ENCODE measurements around the gene BCL2L15. TPM values are rescaled to one million over a fixed set of nuclear protein-coding genes. Genes with fewer than 3 reads are reported as not detected.

The BCL2L15 gene
- polyA plus RNA-seq, 1 experiment, result 0.02 TPM

DNA sequence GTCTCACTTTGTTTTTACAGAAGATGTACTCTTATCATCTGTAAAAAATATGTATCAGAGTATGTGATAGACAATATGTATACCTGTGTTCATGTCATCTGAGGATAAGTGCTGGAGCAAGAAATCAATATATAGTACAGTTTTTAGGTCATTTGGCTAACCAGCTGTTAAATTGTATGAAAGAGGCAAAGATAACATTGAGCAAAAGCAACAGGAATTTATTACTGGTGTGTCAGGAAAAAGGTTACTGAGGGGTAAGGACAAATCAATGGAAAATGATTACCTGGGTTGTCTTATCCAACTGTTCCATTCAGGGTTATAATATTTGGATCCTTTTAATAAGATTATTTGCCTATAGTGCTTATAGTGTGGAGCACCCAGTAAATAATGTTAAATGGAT lies 46.6 kb upstream of the BCL2L15 start:
- POLR2A ChIA-PET, result no interaction called here

DNA sequence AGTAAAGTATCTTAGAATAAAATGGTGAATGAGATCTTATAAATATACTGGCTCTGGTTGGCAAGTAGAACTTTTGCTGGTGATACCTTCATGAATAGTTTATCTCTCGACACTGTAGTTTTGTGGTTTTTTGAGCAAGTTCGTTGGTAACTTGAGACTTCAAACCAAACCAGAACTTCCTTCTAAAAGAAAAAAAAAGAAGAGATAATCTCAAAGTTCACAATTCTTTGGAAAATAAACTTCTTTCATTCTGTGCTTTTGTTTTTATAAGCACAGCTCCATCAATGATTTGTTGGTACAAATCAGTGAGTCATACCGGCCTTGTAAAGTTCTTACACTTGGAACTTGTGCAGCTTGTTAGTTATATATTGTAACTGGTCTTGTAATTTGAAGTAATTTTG lies 44.1 kb upstream of the BCL2L15 start:
- no peaks in the 10 kb centered on the region for H3K36me3 ChIP-seq (ENCODE audit: control insufficient read depth, insufficient read depth, low read length)
- no peak overlapping the region for H3K4me3 ChIP-seq (ENCODE audit: low read depth, low read length)
- TF ChIP-seq, protein P1, sequence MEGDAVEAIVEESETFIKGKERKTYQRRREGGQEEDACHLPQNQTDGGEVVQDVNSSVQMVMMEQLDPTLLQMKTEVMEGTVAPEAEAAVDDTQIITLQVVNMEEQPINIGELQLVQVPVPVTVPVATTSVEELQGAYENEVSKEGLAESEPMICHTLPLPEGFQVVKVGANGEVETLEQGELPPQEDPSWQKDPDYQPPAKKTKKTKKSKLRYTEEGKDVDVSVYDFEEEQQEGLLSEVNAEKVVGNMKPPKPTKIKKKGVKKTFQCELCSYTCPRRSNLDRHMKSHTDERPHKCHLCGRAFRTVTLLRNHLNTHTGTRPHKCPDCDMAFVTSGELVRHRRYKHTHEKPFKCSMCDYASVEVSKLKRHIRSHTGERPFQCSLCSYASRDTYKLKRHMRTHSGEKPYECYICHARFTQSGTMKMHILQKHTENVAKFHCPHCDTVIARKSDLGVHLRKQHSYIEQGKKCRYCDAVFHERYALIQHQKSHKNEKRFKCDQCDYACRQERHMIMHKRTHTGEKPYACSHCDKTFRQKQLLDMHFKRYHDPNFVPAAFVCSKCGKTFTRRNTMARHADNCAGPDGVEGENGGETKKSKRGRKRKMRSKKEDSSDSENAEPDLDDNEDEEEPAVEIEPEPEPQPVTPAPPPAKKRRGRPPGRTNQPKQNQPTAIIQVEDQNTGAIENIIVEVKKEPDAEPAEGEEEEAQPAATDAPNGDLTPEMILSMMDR (IDR thresholded peaks at IDR 0.05; ENCODE audit: insufficient read depth, low read depth, low read length), result no peak
- H3K27me3 ChIP-seq (ENCODE audit: control insufficient read depth, insufficient read depth, low read length), result no peaks in the 10 kb centered on the region
- CTCF ChIA-PET, result interaction anchor here (1.1 to 4.8 kb wide), 5 partner anchors 9 to 96 kb away, joined by 4 to 26 read pairs (median 17); partner anchors contain the start of genes AP4B1, DCLRE1B and OLFML3
- POLR2A ChIA-PET, result interaction anchor here (0.6 to 0.7 kb wide), 2 partner anchors 11 kb away, joined by 3 to 4 read pairs; no protein-coding TSS in a partner anchor
- no peak for DNase-seq (ENCODE audit: low read depth)

More for the DNA sequence above, 46.6 kb upstream of the BCL2L15 start:
- Histone ChIP-seq H3K27me3 (ENCODE audit: control insufficient read depth, insufficient read depth, low read length) (no peaks in the 10 kb centered on the region), H3K4me3 (ENCODE audit: low read depth, low read length) (no peak overlapping the region), H3K36me3 (ENCODE audit: control insufficient read depth, insufficient read depth, low read length) (no peaks in the 10 kb centered on the region; the same call in 1 of the 2 replicates)
- CTCF ChIA-PET, result interaction anchor here (2.0 kb wide), 1 partner anchor 30 kb away, joined by 5 read pairs; the partner anchor contains the start of gene AP4B1
- TF ChIP-seq, protein P1 (IDR thresholded peaks at IDR 0.05; ENCODE audit: insufficient read depth, low read depth, low read length), result no peak
- DNase-seq (ENCODE audit: low read depth), result no peak

- TF ChIP-seq, protein P1 (IDR thresholded peaks at IDR 0.05; ENCODE audit: insufficient read depth, low read depth, low read length), result no peak
- DNase-seq (ENCODE audit: low read depth), result no peak
- Histone ChIP-seq H3K36me3 (ENCODE audit: control insufficient read depth, insufficient read depth, low read length) (no peaks in the 10 kb centered on the region), H3K4me3 (ENCODE audit: low read depth, low read length) (peak overlapping the region; percentile 70), H3K27me3 (ENCODE audit: control insufficient read depth, insufficient read depth, low read length) (no peaks in the 10 kb centered on the region)
- POLR2A ChIA-PET, result interaction anchor here (0.6 kb wide), 1 partner anchor 30 kb away, joined by 3 read pairs; no protein-coding TSS in a partner anchor
- CTCF ChIA-PET, result interaction anchor here (0.6 to 4.8 kb wide), 6 partner anchors 10 to 1122 kb away, joined by 3 to 26 read pairs (median 12); partner anchors contain the start of genes AP4B1, DCLRE1B and OLFML3
Measured at GRCh38 chr1:113930499-113931161, 43.2 kb upstream of the BCL2L15 start.

DNA sequence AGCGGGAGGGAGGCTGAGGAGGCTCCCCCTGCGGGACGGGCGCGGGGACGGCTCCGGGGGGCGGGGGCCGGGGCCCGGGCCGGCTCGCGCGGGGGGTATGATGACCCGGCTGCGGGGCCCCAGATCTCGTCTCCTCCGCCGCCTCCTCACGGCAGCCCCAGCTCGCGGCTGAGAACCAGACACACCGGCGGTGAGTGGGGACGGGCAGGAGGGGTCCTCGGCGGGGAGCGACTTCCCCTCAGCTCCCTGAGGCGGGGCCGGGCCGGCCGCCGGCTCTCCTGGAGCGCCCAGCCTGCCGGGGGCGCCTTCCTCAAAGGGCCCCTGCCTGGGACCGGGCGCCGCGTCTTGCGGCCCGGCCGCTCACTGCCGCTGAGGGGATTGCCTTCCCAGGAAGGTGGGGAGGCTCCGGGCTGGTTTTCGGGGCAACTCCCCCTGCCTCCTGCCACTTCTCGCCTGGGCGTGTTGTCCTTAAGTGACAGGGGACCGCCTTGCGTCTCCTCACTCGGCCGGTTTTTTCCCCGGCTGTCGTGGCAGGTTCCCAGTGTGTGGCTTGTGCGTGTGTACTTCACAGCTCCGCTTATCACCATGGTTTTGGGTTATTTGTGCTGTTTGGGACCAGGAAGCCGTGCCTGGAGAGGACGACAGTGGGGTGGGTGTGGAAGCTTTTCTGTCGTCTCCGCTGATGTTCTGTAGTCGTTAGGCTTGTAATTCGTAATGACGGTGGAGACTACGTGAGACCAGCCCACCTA lies 42.5 kb upstream of the BCL2L15 start:
- DNase-seq (ENCODE audit: low read depth), result no peak
- ChIA-PET CTCF (interaction anchor here (0.6 to 4.8 kb wide), 10 partner anchors 11 to 947 kb away, joined by 3 to 26 read pairs (median 4); partner anchors contain the start of genes AP4B1, DCLRE1B, LRIG2 and OLFML3), POLR2A (interaction anchor here (0.6 to 1.8 kb wide), 2 partner anchors 25 to 614 kb away, joined by 4 to 5 read pairs; partner anchors contain the start of genes AP4B1 and DCLRE1B)
- Histone ChIP-seq H3K27me3 (ENCODE audit: control insufficient read depth, insufficient read depth, low read length) (no peaks in the 10 kb centered on the region), H3K4me3 (ENCODE audit: low read depth, low read length) (peak overlapping the region; percentile 70), H3K36me3 (ENCODE audit: control insufficient read depth, insufficient read depth, low read length) (no peaks in the 10 kb centered on the region)
- TF ChIP-seq, protein P1 (IDR thresholded peaks at IDR 0.05; ENCODE audit: insufficient read depth, low read depth, low read length), result no peak; the same call in 1 of the 2 replicates

Measured in BJ (cell line).